ENCODE data around the gene COL21A1.

DNA sequence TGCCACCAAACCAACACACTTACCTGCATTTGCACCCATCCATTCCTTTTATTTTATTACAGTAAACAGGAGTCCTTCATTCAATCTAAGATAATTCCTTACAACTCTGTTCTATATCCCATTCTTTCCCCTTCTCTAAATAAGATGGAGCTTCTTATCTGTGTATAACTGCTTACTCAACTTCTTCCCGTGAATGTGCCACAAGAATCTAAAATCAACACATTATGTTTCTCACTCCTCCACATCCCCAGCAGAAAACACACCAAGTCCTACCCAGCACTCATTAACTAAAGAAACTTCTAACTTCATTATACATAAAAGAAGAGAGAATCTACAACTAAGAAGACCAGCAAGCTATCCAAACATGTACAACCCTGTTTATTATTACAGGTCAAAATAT, 141.1 kb downstream of the COL21A1 start:
- no peak for TF ChIP-seq LEF1 (IDR thresholded peaks at IDR 0.05; ENCODE audit: borderline replicate concordance)
- TF ChIP-seq FOXM1 (IDR thresholded peaks at IDR 0.05; ENCODE audit: borderline replicate concordance), result no peak
- TF ChIP-seq ARNT (IDR thresholded peaks at IDR 0.05), result no peak
- TF ChIP-seq ZNF384 (IDR thresholded peaks at IDR 0.05), result no peak
- TF ChIP-seq TARDBP (IDR thresholded peaks at IDR 0.05), result no peak
